KMS-11 (cell line): Measurements from ENCODE around the gene MGAT5B.

Source experiments
- H2AFZ ChIP-seq: fragments of 200-600 bp; sonication (generic); 2 replicates; pipeline ENCODE4 v1.6.1; 2016; ENCODE audit warnings: antibody characterized with exemption, mixed run types, low read depth
- H3K27ac ChIP-seq: fragments of 200-600 bp; sonication (generic); 2 replicates; pipeline ENCODE4 v1.6.1; 2016; ENCODE audit warnings: mild to moderate bottlenecking, mixed run types
- H3K27me3 ChIP-seq: fragments of 200-600 bp; sonication (generic); 2 replicates; pipeline ENCODE4 v1.6.1; 2017; ENCODE audit warnings: mild to moderate bottlenecking, low read depth, mixed run types, moderate library complexity; ENCODE audit not compliant: insufficient read depth
- H3K36me3 ChIP-seq: fragments of 200-600 bp; sonication (generic); 2 replicates; pipeline ENCODE4 v1.6.1; 2017; ENCODE audit warnings: mild to moderate bottlenecking, mixed run types; ENCODE audit not compliant: insufficient read depth
- H3K4me1 ChIP-seq: fragments of 200-600 bp; sonication (generic); 2 replicates; pipeline ENCODE4 v1.6.1; 2016; ENCODE audit warnings: mild to moderate bottlenecking, low read depth, mixed run types; ENCODE audit not compliant: poor library complexity, severe bottlenecking
- H3K4me2 ChIP-seq: fragments of 200-600 bp; sonication (generic); 2 replicates; pipeline ENCODE4 v1.7.0; 2016; ENCODE audit warnings: mild to moderate bottlenecking, mixed run types
- H3K4me3 ChIP-seq: fragments of 200-600 bp; sonication (generic); IDR thresholded peaks from 2 replicates; pipeline ENCODE4 v1.6.1; 2017; ENCODE audit warnings: low read depth, low read length, mixed read lengths; ENCODE audit not compliant: insufficient read depth
- H3K79me2 ChIP-seq: fragments of 200-600 bp; sonication (generic); 2 replicates; pipeline ENCODE4 v1.6.1; 2016; ENCODE audit warnings: low read depth, mixed run types; ENCODE audit not compliant: insufficient read depth
- H3K9ac ChIP-seq: fragments of 200-600 bp; sonication (generic); 2 replicates; pipeline ENCODE4 v1.6.1; 2016; ENCODE audit warnings: mild to moderate bottlenecking, mixed run types
- H4K20me1 ChIP-seq: fragments of 200-600 bp; sonication (generic); 2 replicates; pipeline ENCODE4 v1.6.1; 2016; ENCODE audit warnings: mild to moderate bottlenecking, mixed run types; ENCODE audit not compliant: insufficient read depth
- CTCF ChIP-seq: fragments of 200-600 bp; sonication (generic); conservative IDR thresholded peaks from 2 replicates; pipeline ENCODE4 v1.6.1; 2017; ENCODE audit warnings: low read depth, mild to moderate bottlenecking, antibody characterized with exemption, low read length, moderate library complexity, mixed read lengths

MGAT5B gene

GRCh38 chr17:76982408-76983074 is 114.3 kb downstream of the MGAT5B start:
- Histone ChIP-seq H3K79me2 (no peaks in the 10 kb centered on the region), H3K9ac (no peak overlapping the region), H3K36me3 (no peaks in the 10 kb centered on the region), H3K4me1 (no peaks in the 10 kb centered on the region), H3K4me2 (no peak overlapping the region), H3K27ac (no peak overlapping the region), H3K27me3 (peaks cover 5% of the 10 kb centered on the region; the same call in 1 of the 2 replicates), H2AFZ (no peak overlapping the region), H4K20me1 (no peaks in the 10 kb centered on the region), H3K4me3 (no peak overlapping the region)
- no peak for TF ChIP-seq CTCF

- Histone ChIP-seq H3K4me2 (no peak overlapping the region), H3K27ac (no peak overlapping the region), H3K27me3 (peaks cover 5% of the 10 kb centered on the region; the same call in 1 of the 2 replicates)
These were observed 115.0 kb downstream of the MGAT5B start for GRCh38 chr17:76983075-76983775.

GRCh38 chr17:76986365-76986764 is 118.2 kb downstream of the MGAT5B start:
- Histone ChIP-seq H3K36me3 (no peaks in the 10 kb centered on the region), H3K79me2 (no peaks in the 10 kb centered on the region), H3K4me3 (no peak overlapping the region), H3K4me2 (no peak overlapping the region), H3K4me1 (no peaks in the 10 kb centered on the region), H3K9ac (no peak overlapping the region), H3K27ac (no peak overlapping the region), H2AFZ (no peak overlapping the region), H3K27me3 (peaks cover 5% of the 10 kb centered on the region; the same call in 1 of the 2 replicates), H4K20me1 (no peaks in the 10 kb centered on the region)
- TF ChIP-seq CTCF, result no peak

More at GRCh38 chr17:76983075-76983775, 115.0 kb downstream of the MGAT5B start:
- Histone ChIP-seq H3K79me2 (no peaks in the 10 kb centered on the region), H3K4me3 (no peak overlapping the region), H4K20me1 (no peaks in the 10 kb centered on the region), H3K36me3 (no peaks in the 10 kb centered on the region), H2AFZ (no peak overlapping the region; the same call in 1 of the 2 replicates), H3K9ac (no peak overlapping the region), H3K4me1 (no peaks in the 10 kb centered on the region)
- TF ChIP-seq CTCF, result no peak

GRCh38 chr17:76987486-76988093 is 119.4 kb downstream of the MGAT5B start:
- Histone ChIP-seq H3K79me2 (no peaks in the 10 kb centered on the region), H4K20me1 (no peaks in the 10 kb centered on the region), H3K4me2 (no peak overlapping the region), H3K4me3 (no peak overlapping the region), H2AFZ (no peak overlapping the region), H3K9ac (no peak overlapping the region), H3K36me3 (no peaks in the 10 kb centered on the region), H3K27me3 (peaks cover 5% of the 10 kb centered on the region; the same call in 1 of the 2 replicates), H3K4me1 (no peaks in the 10 kb centered on the region), H3K27ac (no peak overlapping the region)
- TF ChIP-seq CTCF, result no peak
